ENCODE data around the gene TOGARAM2.

The TOGARAM2 gene

GRCh38 chr2:28981016-28981441 is at the start of gene TOGARAM2:
TOGARAM2 (plus strand) TSS chr2:28981298; CDS start chr2:28994835, 13,537 bp downstream.
- no peak for DNase-seq

DNA sequence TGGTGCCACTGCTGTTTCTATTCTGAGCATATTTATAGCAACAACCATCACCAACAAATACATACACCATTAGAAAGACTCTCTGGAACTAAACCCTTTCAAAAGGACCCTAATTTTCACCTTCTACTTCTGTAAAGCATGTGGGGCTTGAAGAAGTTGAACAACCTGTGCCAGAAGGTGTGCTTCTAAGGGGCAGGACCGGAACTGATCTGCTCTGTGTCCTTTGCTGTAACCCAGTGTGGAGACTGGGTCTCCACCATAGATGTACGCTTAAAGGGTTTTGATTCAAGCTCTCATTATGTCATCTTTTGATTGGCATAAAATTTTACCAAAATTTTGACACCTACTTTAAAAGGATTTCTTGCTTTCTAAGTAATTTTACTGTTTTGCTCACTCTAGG is 46.3 kb upstream of the TOGARAM2 start:
- no peak for DNase-seq

DNA sequence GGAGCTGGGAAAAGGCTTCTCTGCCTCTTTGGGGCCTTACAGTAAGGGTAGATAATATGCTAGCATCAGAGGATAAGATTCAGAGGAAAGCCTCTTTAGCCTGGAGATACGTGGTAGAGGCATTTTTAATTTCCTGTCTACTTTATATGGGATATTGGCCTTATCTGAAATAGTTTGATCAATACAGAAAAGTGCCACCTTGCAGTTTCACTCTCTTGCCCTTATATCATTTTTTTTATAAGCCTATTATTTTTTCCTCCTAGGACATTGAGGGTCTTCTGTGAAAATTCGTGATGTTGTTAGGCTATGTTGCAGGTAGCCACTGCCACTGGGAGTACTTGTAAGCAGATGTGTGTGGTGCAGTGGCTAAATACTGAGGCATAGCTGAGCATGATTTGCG is 40.1 kb upstream of the TOGARAM2 start:
- no peak for DNase-seq

GRCh38 chr2:28944535-28945248 is 36.4 kb upstream of the TOGARAM2 start:
- DNase-seq: no peak

DNA sequence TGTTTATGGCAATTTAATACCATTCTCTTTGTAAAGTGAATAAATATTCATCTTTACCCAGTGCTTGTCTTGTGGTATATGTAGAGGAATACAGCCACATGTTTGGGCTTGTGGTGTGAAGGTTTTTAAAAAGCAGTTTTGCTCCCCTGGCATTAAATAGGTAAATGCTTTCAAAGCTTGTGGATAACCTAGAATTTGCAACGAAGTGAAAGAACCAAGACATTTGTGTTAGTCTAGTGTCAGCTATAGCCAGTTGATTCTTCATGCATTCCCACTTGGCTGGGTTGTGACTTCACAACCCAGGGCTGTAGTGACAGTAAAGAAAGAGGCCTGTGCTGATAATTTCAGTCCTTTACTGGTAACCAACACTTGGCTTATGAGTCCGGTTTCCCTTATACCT is 32.9 kb upstream of the TOGARAM2 start:
- no peak for DNase-seq

DNA sequence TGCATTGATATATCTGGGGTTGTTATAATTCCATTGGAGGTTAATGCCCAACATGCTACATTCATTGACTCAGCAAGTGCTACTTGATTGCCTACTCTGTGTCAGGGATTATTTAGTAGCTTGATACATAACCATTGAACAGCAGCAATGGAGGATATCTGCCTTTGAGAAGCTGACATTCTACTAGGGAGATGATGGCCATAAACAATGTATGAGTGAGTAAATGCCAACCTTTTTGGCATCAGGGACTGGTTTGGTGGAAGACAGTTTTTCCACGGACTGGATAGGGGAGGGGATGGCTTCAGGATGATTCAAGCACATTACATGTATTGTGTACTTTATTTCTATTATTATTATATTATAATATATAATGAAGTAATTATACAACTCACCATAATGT is 31.9 kb upstream of the TOGARAM2 start:
- no peak for DNase-seq

GRCh38 chr2:28949617-28950305 is 31.3 kb upstream of the TOGARAM2 start:
- DNase-seq: no peak

- DNase-seq: no peak
Measured at GRCh38 chr2:28950941-28951630, 30.0 kb upstream of the TOGARAM2 start.

- DNase-seq: no peak
Measured at GRCh38 chr2:28951910-28952835, 28.9 kb upstream of the TOGARAM2 start.

- no peak for DNase-seq
Measured at GRCh38 chr2:28952836-28953211, 28.3 kb upstream of the TOGARAM2 start.

DNA sequence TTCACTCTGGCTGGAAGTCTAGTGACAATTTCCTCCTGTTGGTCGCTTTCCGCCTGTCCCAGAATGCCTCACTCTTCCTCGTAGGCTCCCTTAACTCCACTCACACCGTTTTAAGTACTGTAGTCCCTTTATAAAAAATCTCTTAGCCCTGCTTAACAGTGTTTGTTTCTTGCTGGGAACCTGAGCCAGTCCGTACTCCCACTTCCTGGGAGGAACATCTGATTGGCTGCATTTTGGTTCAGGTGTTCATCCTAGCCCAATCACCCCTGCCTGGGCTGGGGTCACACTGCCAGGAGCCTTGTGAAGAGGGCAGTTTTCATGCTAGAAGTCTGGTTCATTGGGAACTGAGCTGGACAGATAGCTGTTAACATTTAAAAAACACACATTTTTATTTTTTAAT is 25.6 kb upstream of the TOGARAM2 start:
- DNase-seq: no peak

- DNase-seq: peak; percentile 55
Measured at GRCh38 chr2:28956415-28956826, 24.7 kb upstream of the TOGARAM2 start.

GRCh38 chr2:28956890-28957289 is 24.2 kb upstream of the TOGARAM2 start:
- no peak for DNase-seq

GRCh38 chr2:28958689-28959088 is 22.4 kb upstream of the TOGARAM2 start:
- DNase-seq: no peak

- no peak for DNase-seq
Measured at GRCh38 chr2:28960401-28960800, 20.7 kb upstream of the TOGARAM2 start.

DNA sequence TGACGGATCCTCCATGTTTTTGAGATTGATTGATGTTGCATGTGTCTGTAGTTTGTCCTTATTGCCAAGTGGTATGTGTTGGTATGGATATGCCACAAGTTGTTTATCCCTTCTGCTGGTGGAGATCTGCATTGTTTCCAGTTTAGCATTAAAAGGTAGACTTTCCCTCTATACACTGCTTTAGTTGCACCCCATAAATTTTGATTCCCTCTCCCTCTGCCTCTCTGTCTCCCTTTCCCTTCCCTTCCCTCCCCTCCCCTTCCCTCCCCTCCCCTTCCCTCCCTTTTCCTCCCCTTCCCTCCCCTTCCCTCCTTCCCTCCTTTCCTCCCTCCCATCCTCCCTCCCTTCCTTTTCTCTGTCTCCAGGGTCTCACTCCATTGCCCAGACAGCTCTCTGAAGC is 18.6 kb upstream of the TOGARAM2 start:
- no peak for DNase-seq

- DNase-seq: no peak
Measured at GRCh38 chr2:28970464-28971160, 10.5 kb upstream of the TOGARAM2 start.

GRCh38 chr2:28972778-28973335 is 8.2 kb upstream of the TOGARAM2 start:
- no peak for DNase-seq

DNA sequence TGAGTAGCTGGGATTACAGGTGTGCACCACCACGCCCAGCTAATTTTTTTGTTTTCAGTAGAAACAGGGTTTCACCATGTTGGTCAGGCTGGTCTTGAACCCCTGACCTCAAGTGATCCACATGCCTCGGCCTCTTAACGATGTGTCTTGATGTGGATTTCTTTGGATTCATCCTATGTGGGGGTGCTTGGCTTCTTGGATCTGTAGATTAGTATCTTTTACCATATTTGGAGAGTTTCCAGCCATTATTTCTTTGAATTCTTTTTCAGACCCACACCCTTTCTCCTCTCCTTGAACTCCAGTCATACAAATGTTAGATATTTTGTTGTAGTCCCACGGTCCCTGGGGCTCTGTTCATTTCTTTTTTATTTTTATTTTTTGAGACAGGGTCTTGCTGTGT is 6.8 kb upstream of the TOGARAM2 start:
- DNase-seq: no peak

DNA sequence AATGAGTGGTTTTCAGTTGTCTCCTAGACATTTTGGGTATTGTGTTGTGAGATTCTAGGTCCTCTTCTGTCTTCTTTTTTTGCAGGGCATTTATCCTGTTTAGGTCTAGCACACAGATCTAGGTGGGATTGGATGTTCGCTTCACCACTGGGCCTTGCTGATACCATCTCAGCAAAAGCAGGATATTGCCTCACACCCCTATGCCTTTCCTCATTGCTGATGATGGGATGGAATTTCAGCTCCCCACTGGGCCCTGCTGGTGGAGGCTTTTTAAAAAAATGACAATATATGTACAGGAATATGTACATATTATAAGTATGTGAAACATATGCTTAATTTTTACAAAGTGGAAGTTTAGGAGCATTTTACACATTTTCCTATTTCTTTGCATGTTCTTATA is 5.4 kb upstream of the TOGARAM2 start:
- no peak for DNase-seq

DNA sequence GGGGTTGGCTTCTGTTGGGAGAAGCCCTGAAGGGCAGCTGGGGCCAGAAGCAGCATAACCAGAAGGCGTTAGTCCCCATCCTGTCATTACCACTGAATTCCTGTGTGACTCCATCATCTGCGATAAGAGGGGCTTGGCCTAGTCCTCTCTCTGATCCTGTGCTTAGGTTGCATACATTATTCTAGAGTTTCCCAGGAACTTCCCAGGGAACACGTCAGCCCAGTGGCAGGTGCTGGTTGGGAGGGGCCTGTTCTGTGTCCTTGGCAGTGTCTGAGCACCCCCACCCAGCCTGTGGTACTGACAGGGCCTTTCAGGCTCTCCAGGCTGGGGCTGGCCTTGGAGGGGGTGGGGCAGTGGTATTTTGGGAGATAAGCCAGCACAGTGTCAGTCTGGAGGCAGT is 4.5 kb upstream of the TOGARAM2 start:
- no peak for DNase-seq

All from activated naive CD4-positive, alpha-beta T cell treated with anti-CD3 and anti-CD28 coated beads, Interleukin-2, amount 50 U/mL, for 16 hours (primary cell).